Measurements from ENCODE around the gene COL13A1.

- TF ChIP-seq, protein P1, sequence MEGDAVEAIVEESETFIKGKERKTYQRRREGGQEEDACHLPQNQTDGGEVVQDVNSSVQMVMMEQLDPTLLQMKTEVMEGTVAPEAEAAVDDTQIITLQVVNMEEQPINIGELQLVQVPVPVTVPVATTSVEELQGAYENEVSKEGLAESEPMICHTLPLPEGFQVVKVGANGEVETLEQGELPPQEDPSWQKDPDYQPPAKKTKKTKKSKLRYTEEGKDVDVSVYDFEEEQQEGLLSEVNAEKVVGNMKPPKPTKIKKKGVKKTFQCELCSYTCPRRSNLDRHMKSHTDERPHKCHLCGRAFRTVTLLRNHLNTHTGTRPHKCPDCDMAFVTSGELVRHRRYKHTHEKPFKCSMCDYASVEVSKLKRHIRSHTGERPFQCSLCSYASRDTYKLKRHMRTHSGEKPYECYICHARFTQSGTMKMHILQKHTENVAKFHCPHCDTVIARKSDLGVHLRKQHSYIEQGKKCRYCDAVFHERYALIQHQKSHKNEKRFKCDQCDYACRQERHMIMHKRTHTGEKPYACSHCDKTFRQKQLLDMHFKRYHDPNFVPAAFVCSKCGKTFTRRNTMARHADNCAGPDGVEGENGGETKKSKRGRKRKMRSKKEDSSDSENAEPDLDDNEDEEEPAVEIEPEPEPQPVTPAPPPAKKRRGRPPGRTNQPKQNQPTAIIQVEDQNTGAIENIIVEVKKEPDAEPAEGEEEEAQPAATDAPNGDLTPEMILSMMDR (IDR thresholded peaks at IDR 0.05 in 8 of 11, conservative IDR thresholded peaks at IDR 0.05 in 3 of 11) = no peak
- no peak for TF ChIP-seq POLR2AphosphoS5 (IDR thresholded peaks at IDR 0.05)
Observed at GRCh38 chr10:69816521-69816920, 14.8 kb downstream of the COL13A1 start.
